GM12878 (cell line): ENCODE data around the gene CHPF2. TPM values are rescaled to one million over a fixed set of nuclear protein-coding genes. Genes with fewer than 3 reads are reported as not detected.
A peak's percentile ranks its signal among the peaks of the same experiment; 100 is the strongest.

Experiments used
- CTCF ChIP-seq, 3 experiments: IDR thresholded peaks in 2 of 3; conservative IDR thresholded peaks in 1 of 3; 2 replicates each; pipeline ENCODE4 v1.5.1; 2011; ENCODE audit warnings: low read depth in 3 of 3, low read length in 3 of 3, mild to moderate bottlenecking in 3 of 3, control low read depth in 2 of 3, moderate library complexity in 2 of 3, inconsistent platforms in 1 of 3, mixed read lengths in 1 of 3; ENCODE audit not compliant: control insufficient read depth in 2 of 3, insufficient read depth in 1 of 3; ENCODE audit errors: extremely low read depth in 1 of 3
- E2F4 ChIP-seq: IDR thresholded peaks from 2 replicates; pipeline ENCODE4 v1.6.1; 2012; ENCODE audit warnings: low read depth, low read length, improper control_type of control experiment
- EP300 ChIP-seq, 2 experiments: fragments of 150-350 bp in 1 of 2; IDR thresholded peaks; 2 replicates each; pipeline ENCODE4 v1.6.1; 2011 to 2012; ENCODE audit warnings: low read depth in 2 of 2, low read length in 2 of 2, borderline replicate concordance in 1 of 2, improper control_type of control experiment in 1 of 2, inconsistent platforms in 1 of 2; ENCODE audit not compliant: control insufficient read depth in 1 of 2
- IKZF1 ChIP-seq: fragments of 450-650 bp; conservative IDR thresholded peaks from 2 replicates; pipeline ENCODE4 v1.6.1; 2017; ENCODE audit warnings: antibody characterized with exemption, mild to moderate bottlenecking
- JUND ChIP-seq: IDR thresholded peaks from 2 replicates; pipeline ENCODE4 v1.6.1; 2012; ENCODE audit warnings: low read depth, mild to moderate bottlenecking, low read length, improper control_type of control experiment, moderate library complexity
- LARP7 ChIP-seq: fragments of 450-650 bp; IDR thresholded peaks from 2 replicates; pipeline ENCODE4 v1.6.1; 2017; ENCODE audit warnings: mild to moderate bottlenecking
- SMARCA5 ChIP-seq: fragments of 450-650 bp; IDR thresholded peaks from 2 replicates; pipeline ENCODE4 v1.6.1; 2017; ENCODE audit warnings: mild to moderate bottlenecking
- SPI1 ChIP-seq: IDR thresholded peaks from 2 replicates; pipeline ENCODE4 v1.6.1; 2011; ENCODE audit warnings: low read depth, mild to moderate bottlenecking, low read length, moderate library complexity, borderline replicate concordance; ENCODE audit not compliant: insufficient read depth
- SUZ12 ChIP-seq: fragments of 200-600 bp; sonication (generic); IDR thresholded peaks from one replicate; pipeline ENCODE4 v1.6.1; 2018; ENCODE audit warnings: antibody characterized with exemption, mild to moderate bottlenecking; ENCODE audit not compliant: unreplicated experiment
- ZBTB40 ChIP-seq: fragments of 450-650 bp; IDR thresholded peaks from 2 replicates; pipeline ENCODE4 v1.6.1; 2016; ENCODE audit warnings: mild to moderate bottlenecking, moderate library complexity, borderline replicate concordance
- polyA plus RNA-seq, 11 experiments: library from polyadenylated mRNA; depleted of rRNA in 4 of 11; unstranded in 6 of 11; stranded (reverse) in 5 of 11; fragments of >200 nt; fragmentation: Nextera tagmentation in 4 of 11; fragmentation: Illumina TruSeq in 1 of 11; extraction: Ambion mirVana in 4 of 11; extraction: Trizol in 1 of 11; gene quantifications; 1 replicate in 1 of 11; 2 replicates in 10 of 11; pipeline versions ENCODE4 v1.2.1 to v1.2.3, GENCODE V29; 2011 to 2016; ENCODE audit warnings: inconsistent platforms in 2 of 11, missing spikeins in 2 of 11, low read depth in 1 of 11
- total RNA-seq, 4 experiments: library from RNA; depleted of rRNA in 3 of 4; stranded (reverse); fragments of >200 nt in 3 of 4; fragmentation: Illumina TruSeq in 1 of 4; extraction: Trizol in 1 of 4; gene quantifications; 2 replicates each; pipeline versions ENCODE4 v1.2.1 to v1.2.3, GENCODE V29; 2013 to 2021

The CHPF2 gene
- total and polyA plus RNA-seq, 10 of the 15 experiments (the other 5 are each of a cell fraction or from before 2014, with no cell fraction given), result 0.23 to 33.1 (median 11.5) TPM

DNA sequence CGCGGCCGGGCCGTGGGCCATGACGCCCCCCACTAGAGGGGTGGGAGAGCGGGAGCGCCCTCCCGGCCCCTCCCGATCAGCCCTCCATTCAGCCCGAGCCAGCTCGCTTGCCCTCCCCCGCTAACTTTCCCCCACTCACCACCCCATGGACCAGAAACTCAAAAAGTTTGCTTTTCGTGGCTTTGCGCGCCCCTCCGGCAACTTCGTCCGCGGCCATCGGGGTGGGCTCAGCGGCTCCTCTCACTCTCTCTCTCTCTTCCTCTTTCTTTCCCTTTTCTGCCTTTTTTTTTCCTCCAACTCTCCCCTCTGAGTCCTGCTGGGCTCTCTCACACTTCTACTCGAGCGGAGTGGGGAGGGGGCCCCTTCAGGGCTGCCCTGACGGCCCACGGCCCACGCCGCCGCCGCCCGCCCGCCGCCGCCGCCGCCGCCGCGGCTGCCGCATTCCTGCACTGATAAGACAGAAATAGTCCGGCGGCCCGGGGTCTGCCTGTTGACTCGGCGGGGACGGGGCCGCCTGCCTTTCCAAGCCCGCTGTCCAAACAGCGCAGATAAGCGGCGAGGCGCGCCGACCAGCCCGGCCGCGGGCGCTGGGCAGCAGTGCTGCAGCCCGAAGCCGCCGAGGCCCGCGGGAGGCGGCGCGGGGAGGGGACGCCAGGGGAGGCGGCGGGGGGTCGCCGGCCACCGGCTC lies 16.2 kb downstream of the CHPF2 start, which contains the start of gene SMARCD3 (continued):
- no peak for TF ChIP-seq ZBTB40
- no peak for TF ChIP-seq CTCF (IDR thresholded peaks at IDR 0.05 in 2 of 3, conservative IDR thresholded peaks at IDR 0.05 in 1 of 3; ENCODE audit: control insufficient read depth in 2 of 3, extremely low read depth in 1 of 3, insufficient read depth in 1 of 3, low read depth in 3 of 3, low read length in 3 of 3)
- TF ChIP-seq SMARCA5, result no peak
- 0 out of 2 replicates have a peak, but pooled peaks have one; percentile 19 for TF ChIP-seq IKZF1
- no peak for TF ChIP-seq EP300 (IDR thresholded peaks at IDR 0.05; ENCODE audit: borderline replicate concordance in 1 of 2, control insufficient read depth in 1 of 2, low read depth in 2 of 2, low read length in 2 of 2)
- no peak for TF ChIP-seq E2F4
- TF ChIP-seq SUZ12, result peak; percentile 99
- TF ChIP-seq LARP7, result peak; percentile 19; the same call in 1 of the 2 replicates
- TF ChIP-seq SPI1, result no peak
- TF ChIP-seq JUND, result no peak
- TF ChIP-seq, all 136 proteins: peak for 3
